Stimulated activated CD4-positive, alpha-beta T cell treated with anti-CD3 and anti-CD28 coated beads, Interleukin-15, amount 100 ng/mL, for 1 hour (primary cell): ENCODE measurements around the gene AGFG1.

Source experiments
- DNase-seq, 2 donors: peaks; one replicate each; pipeline ENCODE4 v3.0.0-alpha.2; 2020; ENCODE audit warnings: low read depth in 1 of 2, low spot score in 1 of 2

AGFG1 gene

GRCh38 chr2:227461811-227462461 lies 10.0 kb upstream of the AGFG1 start:
- no peak for DNase-seq

DNA sequence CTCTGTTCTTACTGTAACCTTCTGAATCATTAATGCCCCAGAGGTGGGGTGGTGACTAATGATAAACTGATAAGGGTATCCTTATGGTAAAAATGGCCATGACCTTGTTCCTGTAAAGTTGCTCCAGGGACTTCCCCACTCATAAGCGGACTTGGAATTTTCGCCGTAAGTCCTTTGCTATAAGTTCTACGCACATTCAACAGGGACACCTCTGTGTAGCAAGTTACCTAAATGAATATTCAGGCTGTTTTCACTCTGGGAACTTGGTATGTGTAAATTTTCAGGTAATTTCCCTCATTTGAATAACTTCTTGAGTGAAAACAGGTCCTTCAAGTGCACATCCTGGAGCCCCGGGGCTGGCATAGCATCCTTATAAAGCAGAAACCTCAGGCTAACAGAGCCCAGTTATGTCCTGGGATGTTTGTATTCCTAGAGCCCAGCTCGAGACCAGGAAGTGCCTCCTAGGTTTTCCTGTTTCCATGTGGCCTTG lies 9.4 kb upstream of the AGFG1 start:
- no peak for DNase-seq

DNA sequence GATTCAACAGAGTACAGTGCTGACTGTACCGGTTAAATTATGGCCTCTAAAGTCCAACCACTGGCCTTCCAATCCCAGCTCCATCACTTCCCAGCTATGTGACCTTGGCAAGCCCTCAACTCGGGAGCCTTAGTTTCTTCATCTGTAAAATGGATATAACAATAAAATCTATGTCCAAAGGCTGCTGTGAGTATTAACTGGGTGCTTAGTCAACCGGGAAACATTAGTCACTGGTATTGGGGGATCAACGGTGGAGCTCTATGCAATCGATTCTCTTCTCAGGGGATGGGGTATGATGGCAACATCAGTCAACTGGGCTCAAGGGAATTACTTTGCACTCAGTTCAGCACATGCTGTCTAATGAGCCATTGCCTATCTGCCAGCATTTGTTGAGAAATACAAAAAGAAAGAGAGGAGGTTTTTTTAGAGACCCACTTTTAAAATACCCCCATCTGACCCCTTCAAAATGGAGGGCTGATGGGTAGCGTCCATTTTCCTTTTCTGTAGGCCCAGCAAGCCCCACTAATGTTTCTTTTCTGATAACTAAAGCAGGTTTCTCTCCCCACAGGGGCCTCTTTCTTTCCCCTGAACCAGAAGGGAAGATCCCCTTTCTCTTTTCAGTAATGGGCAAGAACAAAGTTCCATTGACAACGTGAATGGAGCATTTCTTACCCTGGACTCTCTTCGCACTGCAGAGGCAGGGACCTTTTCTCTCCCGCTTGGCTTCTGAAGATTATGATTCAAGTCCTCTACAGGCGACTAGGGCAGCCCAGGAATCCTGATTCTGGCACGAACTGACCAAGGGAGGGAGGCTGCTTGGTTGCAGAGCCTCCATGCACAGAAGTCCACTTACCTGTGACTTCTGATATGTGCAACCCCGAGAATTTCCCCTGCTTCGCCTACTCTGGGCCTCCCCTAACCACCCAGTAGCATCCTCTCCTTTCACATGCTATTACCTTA lies 8.7 kb upstream of the AGFG1 start:
- DNase-seq, result no peak

- no peak for DNase-seq
Observed at GRCh38 chr2:227464361-227464760, 7.6 kb upstream of the AGFG1 start.

DNA sequence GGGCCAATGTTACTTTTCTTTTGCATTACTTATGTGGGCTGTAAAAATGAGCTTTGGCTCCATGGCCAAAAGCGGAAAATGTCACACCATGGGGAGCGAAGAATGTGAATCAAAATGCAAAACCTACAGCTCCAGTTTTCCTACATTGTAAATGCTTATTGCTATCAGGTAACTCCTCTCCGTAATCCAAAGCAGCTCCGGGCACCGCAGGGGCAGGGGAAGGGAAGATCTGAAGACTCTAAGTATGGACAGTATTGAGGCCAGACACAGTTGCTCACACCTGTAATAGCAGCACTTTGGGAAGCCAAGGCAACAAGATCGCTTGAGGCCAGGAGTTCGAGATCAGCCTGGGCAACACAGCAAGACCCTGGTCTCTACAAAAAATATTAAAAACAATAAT lies 7.1 kb upstream of the AGFG1 start:
- DNase-seq, result no peak

- no peak for DNase-seq
Observed at GRCh38 chr2:227466887-227467600, 4.9 kb upstream of the AGFG1 start.

GRCh38 chr2:227471412-227471811 lies 544 bp upstream of the AGFG1 start:
- no peak for DNase-seq

GRCh38 chr2:227472265-227473121 lies 537 bp downstream of the AGFG1 start:
- peak in 1 of 2 donors; percentile 39 for DNase-seq

- no peak for DNase-seq
Observed at GRCh38 chr2:227473122-227473461, 1.1 kb downstream of the AGFG1 start.

GRCh38 chr2:227473806-227474205 lies 1.9 kb downstream of the AGFG1 start:
- no peak for DNase-seq

DNA sequence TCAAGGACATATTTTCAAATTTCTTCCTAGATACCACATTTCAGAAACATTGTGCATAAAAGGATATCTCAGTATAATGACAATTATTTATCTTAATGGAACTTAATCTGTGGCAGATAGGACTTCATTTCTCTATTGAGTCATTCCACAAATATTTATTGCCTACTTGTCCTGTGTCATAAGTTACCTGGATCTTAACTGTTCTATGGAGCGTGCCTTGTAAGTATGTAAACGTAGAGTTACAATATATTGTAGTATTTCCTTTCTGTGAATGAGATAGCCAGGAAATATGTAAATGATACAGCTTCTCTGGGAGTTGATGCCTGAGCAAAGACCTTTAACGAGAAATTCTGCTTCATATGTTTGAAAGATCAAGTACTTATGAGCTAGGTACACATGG lies 2.5 kb downstream of the AGFG1 start:
- DNase-seq, result no peak

- no peak for DNase-seq
Observed at GRCh38 chr2:227477291-227477690, 5.3 kb downstream of the AGFG1 start.

DNA sequence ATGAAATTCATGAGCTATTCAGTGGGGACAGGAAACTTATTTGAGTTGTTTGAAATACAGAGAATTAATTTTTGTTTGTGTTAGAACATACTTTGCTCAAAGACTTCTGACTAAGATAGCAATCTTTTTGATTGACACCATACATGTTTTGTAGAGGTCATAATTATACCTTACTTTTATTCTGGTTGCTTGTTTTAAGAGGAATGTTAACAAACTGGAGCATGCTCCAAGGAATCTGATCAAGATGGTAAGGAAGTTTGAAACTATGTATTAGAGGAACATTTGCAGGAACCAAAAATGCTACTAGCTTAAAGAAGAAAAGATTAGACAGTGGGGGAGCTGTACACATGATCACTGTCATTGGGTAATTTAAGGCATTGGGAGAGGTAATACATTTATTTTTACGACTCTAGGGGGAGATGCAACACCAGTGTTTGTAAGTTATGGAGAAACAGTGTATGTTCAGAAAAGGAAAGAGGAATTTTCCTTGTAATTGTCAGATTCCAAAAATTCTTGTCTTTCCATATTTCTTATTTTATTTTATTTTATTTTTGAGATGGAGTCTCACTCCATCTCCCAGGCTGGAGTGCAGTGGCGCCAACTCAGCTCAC lies 8.0 kb downstream of the AGFG1 start:
- no peak for DNase-seq

- DNase-seq, result no peak
Observed at GRCh38 chr2:227480528-227480927, 8.6 kb downstream of the AGFG1 start.

DNA sequence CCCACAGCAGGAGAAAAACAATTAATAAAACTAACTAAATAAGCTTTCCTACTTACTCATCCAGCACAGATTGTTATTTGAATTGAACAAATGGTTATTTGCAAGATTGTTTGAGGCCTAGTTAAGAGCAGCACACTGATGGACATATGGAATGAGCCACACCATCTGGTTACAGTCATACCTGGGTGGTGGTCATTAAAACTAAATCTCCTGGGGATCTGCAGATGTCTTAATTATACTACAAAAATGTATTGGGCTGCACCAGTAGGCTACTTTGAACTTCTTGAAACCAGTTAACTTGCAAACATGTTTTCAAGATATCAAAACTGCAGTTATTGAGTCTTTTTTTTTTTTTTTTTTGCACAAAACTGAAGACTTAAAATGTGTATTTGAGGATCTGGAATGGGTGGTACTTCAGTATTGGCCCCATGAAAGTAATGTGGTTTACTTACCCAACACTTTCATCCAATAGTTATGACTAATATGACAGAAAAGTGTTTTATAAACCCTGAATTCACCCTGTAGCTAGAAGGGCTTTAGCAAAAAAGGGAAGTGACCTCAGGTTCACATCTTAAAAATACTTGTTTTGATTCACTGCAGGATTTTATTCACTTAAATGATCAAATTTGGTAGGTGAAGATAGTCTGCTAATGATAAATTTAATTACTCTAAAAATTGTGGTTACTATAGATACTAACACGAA lies 10.8 kb downstream of the AGFG1 start:
- DNase-seq, result no peak

DNA sequence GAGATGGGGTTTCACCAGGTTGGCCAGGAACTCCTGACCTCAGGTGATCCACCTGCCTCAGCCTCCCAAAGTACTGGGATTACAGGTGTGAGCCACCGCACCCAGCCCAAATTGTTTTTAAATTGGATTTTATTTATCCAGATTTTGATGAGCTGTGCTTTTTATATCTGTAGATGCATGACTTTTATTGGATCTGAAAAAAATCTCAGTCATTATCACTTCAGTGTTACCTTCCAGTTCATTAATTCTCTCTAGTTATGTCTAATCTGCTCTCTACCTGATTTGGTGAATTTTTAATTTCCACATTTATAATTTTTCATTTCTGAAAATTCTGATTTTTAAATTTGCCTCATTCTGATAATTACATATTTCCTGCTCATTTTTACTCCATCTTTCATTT lies 13.5 kb downstream of the AGFG1 start:
- no peak for DNase-seq

DNA sequence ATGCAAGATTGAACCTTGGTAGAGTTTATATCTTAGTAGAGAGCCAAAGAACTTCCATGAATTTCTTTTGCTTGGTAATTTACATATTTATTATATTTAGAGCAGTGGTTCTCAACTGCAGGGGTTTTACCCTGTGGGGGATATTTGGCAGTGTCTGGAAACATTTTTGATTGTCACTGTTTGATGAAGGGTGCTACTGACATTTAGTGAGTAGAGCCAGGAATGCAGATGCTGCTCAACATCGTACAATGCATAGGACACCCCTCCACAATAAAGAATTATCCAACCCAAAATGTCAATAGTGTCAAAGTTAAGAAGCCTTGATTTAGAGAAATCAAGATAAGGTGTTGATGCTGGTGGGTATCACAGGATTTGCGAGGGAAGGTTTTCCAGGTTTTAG lies 14.7 kb downstream of the AGFG1 start:
- no peak for DNase-seq

DNA sequence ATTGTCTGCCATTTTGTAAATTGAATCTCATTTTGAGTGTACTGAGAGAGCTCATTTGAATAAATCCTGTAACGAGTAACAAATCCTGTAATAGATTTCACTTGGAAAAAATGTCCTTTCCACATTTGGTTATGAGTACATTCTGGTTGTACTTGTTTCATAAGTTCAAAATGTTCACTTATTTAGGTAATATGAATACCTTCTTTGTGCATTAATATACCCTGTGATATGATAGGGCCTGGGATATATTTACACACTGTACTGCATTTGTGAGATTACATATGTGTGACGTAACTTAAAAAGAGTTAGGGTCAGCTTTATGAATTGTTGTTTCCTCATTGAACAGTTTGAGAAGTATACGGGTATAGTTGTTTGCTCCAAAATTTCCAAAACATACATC lies 16.1 kb downstream of the AGFG1 start:
- DNase-seq, result no peak

DNA sequence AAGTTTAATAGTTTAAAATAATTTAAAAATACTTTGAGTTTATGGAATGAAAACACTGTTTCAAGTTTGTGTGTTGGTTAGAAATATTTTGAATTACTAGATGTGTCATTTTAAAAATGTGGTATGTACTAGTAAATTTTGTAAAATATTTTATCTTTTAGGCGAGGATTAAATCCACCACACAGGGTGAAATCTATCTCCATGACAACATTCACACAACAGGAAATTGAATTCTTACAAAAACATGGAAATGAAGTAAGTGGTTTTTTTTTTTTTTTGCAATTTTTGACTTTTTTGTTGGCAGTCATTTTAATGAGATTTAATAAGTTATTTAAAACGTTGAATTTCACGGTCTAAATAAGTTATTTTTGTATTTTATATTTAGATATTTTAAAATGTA lies 19.4 kb downstream of the AGFG1 start:
- DNase-seq, result no peak

DNA sequence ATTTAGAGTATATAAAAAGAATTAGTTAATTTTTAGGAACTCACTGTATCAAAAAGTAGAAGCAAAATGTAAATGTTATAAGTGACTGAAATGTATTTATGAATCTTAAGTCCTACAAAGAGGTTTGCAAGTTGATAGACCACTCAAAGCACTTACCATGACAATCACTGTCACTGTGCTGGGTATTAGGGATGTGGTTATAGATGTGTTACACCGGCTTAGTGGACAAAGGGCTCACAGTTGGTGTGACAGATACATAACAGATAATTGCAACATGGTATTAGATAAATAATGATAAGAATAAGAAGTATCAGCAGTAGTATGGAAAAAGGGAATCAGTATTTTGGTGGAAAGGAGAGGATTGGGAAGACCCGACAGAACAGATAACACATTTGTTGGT lies 21.6 kb downstream of the AGFG1 start:
- no peak for DNase-seq
